ENCODE data around the gene AGAP3. TPM values are rescaled to one million over a fixed set of nuclear protein-coding genes. Genes with fewer than 3 reads are reported as not detected.

Gene AGAP3
- polyA plus RNA-seq, 1 donor (not counting 4 experiments of a cell fraction or from before 2014, with no cell fraction given): 64.3 TPM

GRCh38 chr7:151143261-151144015, 57.2 kb downstream of the AGAP3 start:
- dilution Hi-C loops (cut with MboI; ENCODE audit: extremely low pct_ligation_motif_present, low sequenced_read_pairs): no loop called here
- no peak overlapping the region for H3K9ac ChIP-seq (ENCODE audit: control insufficient read depth, extremely low read depth, insufficient read depth, low read length)
- no peaks in the 10 kb centered on the region for H3K9me1 ChIP-seq (ENCODE audit: control insufficient read depth, extremely low read depth, insufficient read depth, low read length)

GRCh38 chr7:151144387-151144786, 58.1 kb downstream of the AGAP3 start:
- DNase-seq (ENCODE audit: low read depth, low spot score) (no peak), FAIRE-seq (no peak)
- Histone ChIP-seq H3K4me2 (ENCODE audit: control insufficient read depth, extremely low read depth, insufficient read depth, low read depth, low read length) (no peak overlapping the region), H2AFZ (ENCODE audit: control insufficient read depth, low read length) (no peak overlapping the region), H4K20me1 (ENCODE audit: control insufficient read depth, extremely low read depth, insufficient read depth, low read length) (no peaks in the 10 kb centered on the region), H3K36me3 (ENCODE audit: control insufficient read depth in 2 of 2, extremely low read depth in 1 of 2, insufficient read depth in 2 of 2, low read length in 2 of 2) (peaks cover 38% of the 10 kb centered on the region in 2 experiments), H3K9me3 (ENCODE audit: control insufficient read depth, low read depth, low read length) (no peaks in the 10 kb centered on the region), H3K79me2 (ENCODE audit: control insufficient read depth, insufficient read depth, low read length) (no peaks in the 10 kb centered on the region), H3K9me1 (ENCODE audit: control insufficient read depth, extremely low read depth, insufficient read depth, low read length) (no peaks in the 10 kb centered on the region), H3K9ac (ENCODE audit: control insufficient read depth, extremely low read depth, insufficient read depth, low read length) (no peak overlapping the region), H3K4me1 (ENCODE audit: control insufficient read depth, extremely low read depth, insufficient read depth, low read length) (peaks cover 9% of the 10 kb centered on the region), H3K27me3 (ENCODE audit: control insufficient read depth, extremely low read depth, insufficient read depth, low read length) (peaks cover 14% of the 10 kb centered on the region), H3K4me3 (ENCODE audit: control insufficient read depth in 2 of 3, extremely low read depth in 1 of 3, insufficient read depth in 2 of 3, low read depth in 1 of 3, low read length in 3 of 3) (no peak overlapping the region), H3K27ac (ENCODE audit: control insufficient read depth, insufficient read depth, low read length) (no peak overlapping the region)
- dilution Hi-C loops (cut with MboI; ENCODE audit: extremely low pct_ligation_motif_present, low sequenced_read_pairs): no loop called here
- no peak for TF ChIP-seq CTCF (optimal IDR thresholded peaks at IDR 0.05 in 1 of 3, IDR thresholded peaks at IDR 0.05 in 1 of 3, conservative IDR thresholded peaks at IDR 0.05 in 1 of 3; ENCODE audit: extremely low read depth in 1 of 3, insufficient read depth in 2 of 3, low read length in 3 of 3)

More at GRCh38 chr7:151143261-151144015, 57.2 kb downstream of the AGAP3 start:
- no peak overlapping the region for H3K4me3 ChIP-seq (ENCODE audit: control insufficient read depth in 2 of 3, extremely low read depth in 1 of 3, insufficient read depth in 2 of 3, low read depth in 1 of 3, low read length in 3 of 3)
- DNase-seq (ENCODE audit: low read depth, low spot score) (no peak), FAIRE-seq (no peak)
- no peaks in the 10 kb centered on the region for H3K79me2 ChIP-seq (ENCODE audit: control insufficient read depth, insufficient read depth, low read length)
- H4K20me1 ChIP-seq (ENCODE audit: control insufficient read depth, extremely low read depth, insufficient read depth, low read length): no peaks in the 10 kb centered on the region
- H3K27ac ChIP-seq (ENCODE audit: control insufficient read depth, insufficient read depth, low read length): no peak overlapping the region
- peaks cover 6% of the 10 kb centered on the region for H3K27me3 ChIP-seq (ENCODE audit: control insufficient read depth, extremely low read depth, insufficient read depth, low read length)
- H3K36me3 ChIP-seq (ENCODE audit: control insufficient read depth in 2 of 2, extremely low read depth in 1 of 2, insufficient read depth in 2 of 2, low read length in 2 of 2): peaks cover 41 to 44% of the 10 kb centered on the region in 2 experiments
- no peak overlapping the region for H2AFZ ChIP-seq (ENCODE audit: control insufficient read depth, low read length)
- no peaks in the 10 kb centered on the region for H3K9me3 ChIP-seq (ENCODE audit: control insufficient read depth, low read depth, low read length)
- TF ChIP-seq EZH2 (IDR thresholded peaks at IDR 0.05; ENCODE audit: low read length) (no peak), CTCF (optimal IDR thresholded peaks at IDR 0.05 in 1 of 3, IDR thresholded peaks at IDR 0.05 in 1 of 3, conservative IDR thresholded peaks at IDR 0.05 in 1 of 3; ENCODE audit: extremely low read depth in 1 of 3, insufficient read depth in 2 of 3, low read length in 3 of 3) (no peak)
- H3K4me2 ChIP-seq (ENCODE audit: control insufficient read depth, extremely low read depth, insufficient read depth, low read depth, low read length): no peak overlapping the region
- H3K4me1 ChIP-seq (ENCODE audit: control insufficient read depth, extremely low read depth, insufficient read depth, low read length): peaks cover 9% of the 10 kb centered on the region
